Aorta (tissue), 5 donors: ENCODE results near the gene TDRD7. TPM values are rescaled to one million over a fixed set of nuclear protein-coding genes. Genes with fewer than 3 reads are reported as not detected.

Experiments used
- ATAC-seq: fragments of 200-7000 bp; cut with Tn5 transposase; one replicate; pipeline ENCODE4 v1.9.1; 2022; ENCODE audit warnings: moderate library complexity; ENCODE audit not compliant: low FRiP score
- DNase-seq, 2 donors: peaks; one replicate each; pipeline ENCODE4 v3.0.0-alpha.2; 2020
- H3K27ac ChIP-seq, 2 donors: one replicate each; pipeline ENCODE4 v1.5.1; 2013; ENCODE audit warnings: low read length in 2 of 2, mild to moderate bottlenecking in 2 of 2, moderate library complexity in 2 of 2, control low read depth in 1 of 2, inconsistent platforms in 1 of 2, low read depth in 1 of 2
- H3K27me3 ChIP-seq, 2 donors: one replicate each; pipeline ENCODE4 v1.6.1; 2013; ENCODE audit warnings: control low read depth in 1 of 2, low read length in 1 of 2, mild to moderate bottlenecking in 1 of 2, moderate library complexity in 1 of 2; ENCODE audit not compliant: insufficient read depth in 2 of 2, control insufficient read depth in 1 of 2
- H3K36me3 ChIP-seq, 2 donors: one replicate each; pipeline ENCODE4 v1.6.1; 2013; ENCODE audit warnings: control low read depth in 1 of 2, low read length in 1 of 2, mild to moderate bottlenecking in 1 of 2; ENCODE audit not compliant: insufficient read depth in 2 of 2, control insufficient read depth in 1 of 2
- H3K4me1 ChIP-seq, 2 donors: one replicate each; pipeline ENCODE4 v1.6.1; 2013; ENCODE audit warnings: low read length in 2 of 2, control low read depth in 1 of 2, mild to moderate bottlenecking in 1 of 2, moderate library complexity in 1 of 2; ENCODE audit not compliant: insufficient read depth in 2 of 2, control insufficient read depth in 1 of 2
- H3K4me3 ChIP-seq, 2 donors: one replicate each; pipeline ENCODE4 v1.5.1; 2013; ENCODE audit warnings: low read length in 2 of 2, control low read depth in 1 of 2, mild to moderate bottlenecking in 1 of 2
- H3K9me3 ChIP-seq: one replicate; pipeline ENCODE4 v1.6.1; 2013; ENCODE audit warnings: mild to moderate bottlenecking, low read length; ENCODE audit not compliant: control insufficient read depth
- WGBS, 2 donors: extraction: QIAGEN DNeasy Blood & Tissue Kit; methylation state at CpG; one replicate each; pipeline ENCODE4 v1.1.7; 2013; 5-methylcytosine and 5-hydroxymethylcytosine counted together
- intact Hi-C, 2 donors: fragments of 100-400 bp; cut with DNase I; formaldehyde crosslinking; loops; one replicate each; pipeline versions ENCODE4 v1.14.2 to v1.15.0; 2022
- polyA plus RNA-seq, 2 donors: library from polyadenylated mRNA; stranded (reverse); fragments of 200-250 nt; gene quantifications; one replicate each; pipeline ENCODE4 v1.2.3, GENCODE V29; 2013
- total RNA-seq, 2 donors: library from RNA; stranded (reverse); fragmentation: NEBNext Ultra II Directional; extraction: Animal tissue kit (Norgen Biotek cat#: 25700); gene quantifications; one replicate each; pipeline ENCODE4 v1.2.1, GENCODE V29; 2021
- donor health status: healthy with polysubstance abuse.
- donor health status: Bipolar disorder and iron deficiency.
- donor health status: DM: no; HTN: no; CAD: no.
- donor health status: DM: no; HTN: no; CAD: no.
- donor health status: DM: yes; HTN: yes; CAD: no.

Gene TDRD7
- total and polyA plus RNA-seq, 4 donors, result 8.0 to 17.6 (median 13.5) TPM

- H3K27ac ChIP-seq, result no peak overlapping the region
- no peaks in the 10 kb centered on the region for H3K4me1 ChIP-seq
- DNase-seq (no peak), ATAC-seq (no peak)
- no peaks in the 10 kb centered on the region for H3K9me3 ChIP-seq
- no peaks in the 10 kb centered on the region for H3K36me3 ChIP-seq
- no peaks in the 10 kb centered on the region for H3K27me3 ChIP-seq
- 85 to 86% methylated on average over 1 of the region's 1 CpG for WGBS, 2 donors
- H3K4me3 ChIP-seq, result no peak overlapping the region
- intact Hi-C loops, result no loop called here
These were observed 42.9 kb upstream of the TDRD7 start for GRCh38 chr9:97368964-97369363.

- no peaks in the 10 kb centered on the region for H3K4me1 ChIP-seq
- 72 to 79% methylated on average over 6 of the region's 6 CpGs for WGBS, 2 donors
These were observed 39.3 kb upstream of the TDRD7 start for GRCh38 chr9:97372580-97372979.

GRCh38 chr9:97373331-97373730, 38.6 kb upstream of the TDRD7 start:
- H3K27ac ChIP-seq, result no peak overlapping the region
- WGBS, 2 donors, result 94 to 97% methylated on average over 4 of the region's 4 CpGs

More at GRCh38 chr9:97372580-97372979, 39.3 kb upstream of the TDRD7 start:
- H3K36me3 ChIP-seq, result peaks cover 0 to 2% of the 10 kb centered on the region in 2 donors
- H3K27ac ChIP-seq, result no peak overlapping the region
- DNase-seq (no peak), ATAC-seq (no peak)
- intact Hi-C loops, result no loop called here
- no peak overlapping the region for H3K4me3 ChIP-seq
- H3K27me3 ChIP-seq, result no peaks in the 10 kb centered on the region
- H3K9me3 ChIP-seq, result no peaks in the 10 kb centered on the region

GRCh38 chr9:97374811-97375210, 37.1 kb upstream of the TDRD7 start:
- Histone ChIP-seq H3K9me3 (no peaks in the 10 kb centered on the region), H3K4me1 (no peaks in the 10 kb centered on the region), H3K27me3 (no peaks in the 10 kb centered on the region), H3K36me3 (peaks cover 0 to 2% of the 10 kb centered on the region in 2 donors), H3K4me3 (no peak overlapping the region), H3K27ac (no peak overlapping the region)
- ATAC-seq, result no peak
- WGBS, 2 donors, result 79 to 81% methylated on average over 2 of the region's 2 CpGs
- intact Hi-C loops, result no loop called here
- DNase-seq, result no peak

More at GRCh38 chr9:97373331-97373730, 38.6 kb upstream of the TDRD7 start:
- Histone ChIP-seq H3K4me1 (no peaks in the 10 kb centered on the region), H3K36me3 (peaks cover 0 to 2% of the 10 kb centered on the region in 2 donors), H3K4me3 (no peak overlapping the region), H3K27me3 (no peaks in the 10 kb centered on the region), H3K9me3 (no peaks in the 10 kb centered on the region)
- DNase-seq (peak in 1 of 2 donors; percentile 10), ATAC-seq (no peak)
- intact Hi-C loops, result no loop called here

GRCh38 chr9:97376902-97377301, 35.0 kb upstream of the TDRD7 start:
- Histone ChIP-seq H3K27me3 (no peaks in the 10 kb centered on the region), H3K4me1 (no peaks in the 10 kb centered on the region), H3K9me3 (no peaks in the 10 kb centered on the region), H3K36me3 (peaks cover 2% of the 10 kb centered on the region in 2 donors), H3K4me3 (no peak overlapping the region), H3K27ac (no peak overlapping the region)
- ATAC-seq (no peak), DNase-seq (no peak)
- intact Hi-C loops, result no loop called here
- WGBS, 2 donors, result 78 to 85% methylated on average over 6 of the region's 6 CpGs

GRCh38 chr9:97382099-97382718, 29.7 kb upstream of the TDRD7 start:
- intact Hi-C loops, result no loop called here
- no peak for ATAC-seq

GRCh38 chr9:97384406-97385262, 27.3 kb upstream of the TDRD7 start:
- no peak for ATAC-seq
- no peak overlapping the region for H3K4me3 ChIP-seq
- no peaks in the 10 kb centered on the region for H3K27me3 ChIP-seq
- no peaks in the 10 kb centered on the region for H3K9me3 ChIP-seq
- no peak overlapping the region for H3K27ac ChIP-seq
- H3K36me3 ChIP-seq, result peaks cover 0 to 2% of the 10 kb centered on the region in 2 donors
- DNase-seq, result no peak
- WGBS, 2 donors, result 65 to 72% methylated on average over 5 of the region's 5 CpGs
- H3K4me1 ChIP-seq, result no peaks in the 10 kb centered on the region
- intact Hi-C loops, result no loop called here

More at GRCh38 chr9:97382099-97382718, 29.7 kb upstream of the TDRD7 start:
- DNase-seq, result no peak
- Histone ChIP-seq H3K9me3 (no peaks in the 10 kb centered on the region), H3K4me1 (no peaks in the 10 kb centered on the region), H3K27me3 (no peaks in the 10 kb centered on the region), H3K27ac (no peak overlapping the region), H3K36me3 (peaks cover 0 to 2% of the 10 kb centered on the region in 2 donors), H3K4me3 (no peak overlapping the region)
- 37 to 57% methylated on average over 2 of the region's 2 CpGs for WGBS, 2 donors

GRCh38 chr9:97385626-97386264, 26.2 kb upstream of the TDRD7 start:
- WGBS, 2 donors, result 84 to 90% methylated on average over 15 of the region's 15 CpGs
- no peak overlapping the region for H3K4me3 ChIP-seq
- DNase-seq, result no peak
- intact Hi-C loops, result no loop called here
- no peaks in the 10 kb centered on the region for H3K9me3 ChIP-seq
- no peak for ATAC-seq
- peaks cover 0 to 2% of the 10 kb centered on the region in 2 donors for H3K36me3 ChIP-seq
- H3K27ac ChIP-seq, result no peak overlapping the region
- no peaks in the 10 kb centered on the region for H3K4me1 ChIP-seq
- H3K27me3 ChIP-seq, result no peaks in the 10 kb centered on the region
